Activated T-cell treated with anti-CD3 and anti-CD28 coated beads, Interleukin-2, amount 50 U/mL, for 72 hours (primary cell): ENCODE measurements around the gene KCNQ4. TPM values are rescaled to one million over a fixed set of nuclear protein-coding genes. Genes with fewer than 3 reads are reported as not detected.

Source experiments
- total RNA-seq, 2 donors: library from RNA; stranded (reverse); gene quantifications; one replicate each; pipeline ENCODE4 v1.2.3, GENCODE V29; 2022

Gene KCNQ4
- total RNA-seq, 2 donors from 2014 or later = 0.58 to 0.60 TPM

Other genes starting within 250 kb of the KCNQ4 start
- 1 to 10 TPM; 8.8 to 9.3 TPM for gene RIMS3, start 118.1 kb upstream of the KCNQ4 start, total RNA-seq
- gene NFYC, start 92.1 kb upstream of the KCNQ4 start, total RNA-seq = 10 to 100 TPM; 64.0 to 74.3 TPM
- gene CITED4, start 78.6 kb downstream of the KCNQ4 start, total RNA-seq = 1 to 10 TPM; 1.9 to 2.1 TPM
- gene CTPS1, start 195.9 kb downstream of the KCNQ4 start, total RNA-seq = 10 to 100 TPM; 47.9 to 49.6 TPM
- under 1 TPM; 0.35 to 0.53 TPM for gene SLFNL1, start 237.9 kb downstream of the KCNQ4 start, total RNA-seq